ENCODE measurements around the gene C19orf73. TPM values are rescaled to one million over a fixed set of nuclear protein-coding genes. Genes with fewer than 3 reads are reported as not detected.

C19orf73 gene
- total RNA-seq, 1 experiment from 2014 or later: 2.2 TPM

GRCh38 chr19:49161987-49162386, 43.0 kb upstream of the C19orf73 start:
- no peaks in the 10 kb centered on the region for H3K9me3 ChIP-seq (ENCODE audit: control insufficient read depth in 1 of 2, insufficient read depth in 1 of 2, low read depth in 1 of 2, low read length in 2 of 2)
- no peaks in the 10 kb centered on the region for H4K20me1 ChIP-seq (ENCODE audit: insufficient read depth)
- H2AFZ ChIP-seq (ENCODE audit: low read depth, low read length, poor library complexity, severe bottlenecking): no peak overlapping the region
- H3K36me3 ChIP-seq (ENCODE audit: control insufficient read depth in 1 of 2, insufficient read depth in 2 of 2, low read length in 2 of 2): no peaks in the 10 kb centered on the region; a peak in 1 of 4 replicates
- peaks cover 13% of the 10 kb centered on the region for H3K79me2 ChIP-seq (ENCODE audit: insufficient read depth, low read length)
- peaks cover 9 to 14% of the 10 kb centered on the region in 2 experiments for H3K4me1 ChIP-seq (ENCODE audit: control insufficient read depth in 1 of 2, insufficient read depth in 2 of 2, low read length in 2 of 2)
- no peak overlapping the region for H3K4me2 ChIP-seq (ENCODE audit: low read length)
- H3K27me3 ChIP-seq (ENCODE audit: insufficient read depth, low read length): no peaks in the 10 kb centered on the region
- intact Hi-C loops (cut with micrococcal nuclease): no loop called here
- H3K27ac ChIP-seq (ENCODE audit: low read depth, low read length): no peak overlapping the region
- DNase-seq (ENCODE audit: low read depth, low spot score) (no peak), ATAC-seq (no peak)
- ChIA-PET CTCF (interaction anchor here (1.9 kb wide), 1 partner anchor 37 kb away, joined by 4 read pairs; no protein-coding TSS in a partner anchor), POLR2A (interaction anchor here (1.3 kb wide), 1 partner anchor 37 kb away, joined by 5 read pairs; no protein-coding TSS in a partner anchor), RAD21 (ENCODE audit: low non-redundant PET in 1 of 2, low total read pairs in 2 of 2, uncharacterized antibody in 2 of 2, unreplicated experiment in 2 of 2) (no interaction called here)
- no peaks in the 10 kb centered on the region for H3K9me2 ChIP-seq (ENCODE audit: insufficient read depth)
- H3K9ac ChIP-seq (ENCODE audit: low read length): no peak overlapping the region
- TF ChIP-seq ATF3 (IDR thresholded peaks at IDR 0.05) (no peak), CEBPB (IDR thresholded peaks at IDR 0.05; ENCODE audit: low read depth) (no peak), RAD21 (IDR thresholded peaks at IDR 0.05; ENCODE audit: low read depth) (no peak), YY1 (IDR thresholded peaks at IDR 0.05; ENCODE audit: extremely low read depth, insufficient replicate concordance, low read depth, low read length) (no peak), ELF1 (IDR thresholded peaks at IDR 0.05; ENCODE audit: borderline replicate concordance, low read depth) (no peak), ZFX (IDR thresholded peaks at IDR 0.05) (no peak), EZH2 (IDR thresholded peaks at IDR 0.05) (no peak), SP1 (IDR thresholded peaks at IDR 0.05; ENCODE audit: low read depth) (no peak)
- no peak overlapping the region for H3K4me3 ChIP-seq (replicated peaks in 1 of 2; ENCODE audit: low read depth in 1 of 2, low read length in 2 of 2)
- BruUV-seq (replicated peaks): no TSS peak

- no peak overlapping the region for H2AFZ ChIP-seq (ENCODE audit: low read depth, low read length, poor library complexity, severe bottlenecking)
- ATAC-seq: no peak
- RAD21 ChIA-PET (ENCODE audit: low non-redundant PET in 1 of 2, low total read pairs in 2 of 2, uncharacterized antibody in 2 of 2, unreplicated experiment in 2 of 2): interaction anchor here in 1 of 2 experiments (0.6 kb wide), 1 partner anchor 202 kb away, joined by 6 read pairs; no protein-coding TSS in a partner anchor
- no peak overlapping the region for H3K4me3 ChIP-seq (replicated peaks in 1 of 2; ENCODE audit: low read depth in 1 of 2, low read length in 2 of 2)
- no peaks in the 10 kb centered on the region for H4K20me1 ChIP-seq (ENCODE audit: insufficient read depth)
- H3K27me3 ChIP-seq (ENCODE audit: insufficient read depth, low read length): no peaks in the 10 kb centered on the region
- H3K4me1 ChIP-seq (ENCODE audit: control insufficient read depth in 1 of 2, insufficient read depth in 2 of 2, low read length in 2 of 2): peaks cover 9 to 21% of the 10 kb centered on the region in 2 experiments
- no peak overlapping the region for H3K9ac ChIP-seq (ENCODE audit: low read length)
- H3K27ac ChIP-seq (ENCODE audit: low read depth, low read length): no peak overlapping the region
- intact Hi-C loops (cut with micrococcal nuclease): no loop called here
- H3K9me3 ChIP-seq (ENCODE audit: control insufficient read depth in 1 of 2, insufficient read depth in 1 of 2, low read depth in 1 of 2, low read length in 2 of 2): no peaks in the 10 kb centered on the region
- H3K79me2 ChIP-seq (ENCODE audit: insufficient read depth, low read length): peaks cover 13% of the 10 kb centered on the region
- no peak overlapping the region for H3K4me2 ChIP-seq (ENCODE audit: low read length)
- H3K9me2 ChIP-seq (ENCODE audit: insufficient read depth): no peaks in the 10 kb centered on the region
- CTCF ChIA-PET: interaction anchor here (1.9 kb wide), 1 partner anchor 38 kb away, joined by 4 read pairs; no protein-coding TSS in a partner anchor
- DNase-seq (ENCODE audit: low read depth, low spot score): no peak
- H3K36me3 ChIP-seq (ENCODE audit: control insufficient read depth in 1 of 2, insufficient read depth in 2 of 2, low read length in 2 of 2): no peaks in the 10 kb centered on the region
- POLR2A ChIA-PET: interaction anchor here (0.7 kb wide), 1 partner anchor 59 kb away, joined by 3 read pairs; no protein-coding TSS in a partner anchor
- BruUV-seq (replicated peaks): no TSS peak
- TF ChIP-seq EZH2phosphoT487 (IDR thresholded peaks at IDR 0.05; ENCODE audit: borderline replicate concordance): no peak
- TF ChIP-seq EGR1 (IDR thresholded peaks at IDR 0.05; ENCODE audit: low read depth): no peak
- no peak for TF ChIP-seq ZFX (IDR thresholded peaks at IDR 0.05)
- no peak for TF ChIP-seq RAD21 (IDR thresholded peaks at IDR 0.05; ENCODE audit: low read depth)
- no peak for TF ChIP-seq EZH2 (IDR thresholded peaks at IDR 0.05)
- no peak for TF ChIP-seq TCF7L2 (IDR thresholded peaks at IDR 0.05; ENCODE audit: borderline replicate concordance, extremely low read depth, insufficient read depth, insufficient read length)
- no peak for TF ChIP-seq CEBPB (IDR thresholded peaks at IDR 0.05; ENCODE audit: low read depth)
- TF ChIP-seq ZNF274 (IDR thresholded peaks at IDR 0.05; ENCODE audit: low read depth, low read length): no peak
- no peak for TF ChIP-seq POLR2A (IDR thresholded peaks at IDR 0.05; ENCODE audit: borderline replicate concordance, extremely low read depth, insufficient read depth, insufficient read length)
- TF ChIP-seq POLR2AphosphoS5 (IDR thresholded peaks at IDR 0.05; ENCODE audit: low read depth, low read length): no peak
- no peak for TF ChIP-seq SP1 (IDR thresholded peaks at IDR 0.05; ENCODE audit: low read depth)
- TF ChIP-seq ELF1 (IDR thresholded peaks at IDR 0.05; ENCODE audit: borderline replicate concordance, low read depth): no peak
- TF ChIP-seq FOSL1 (IDR thresholded peaks at IDR 0.05; ENCODE audit: low read depth): no peak
- TF ChIP-seq SIN3A (IDR thresholded peaks at IDR 0.05; ENCODE audit: low read depth): no peak
- TF ChIP-seq REST (IDR thresholded peaks at IDR 0.05; ENCODE audit: low read depth): no peak
These were observed 41.7 kb upstream of the C19orf73 start for GRCh38 chr19:49160450-49161189.
